Immature natural killer cell (primary cell): Measurements from ENCODE around the gene SLC25A4. TPM values are rescaled to one million over a fixed set of nuclear protein-coding genes. Genes with fewer than 3 reads are reported as not detected.
"Not testable (repeated sequence)": the region's sequence is repeated elsewhere in the genome, so short reads cannot be mapped to it uniquely, and the experiment has no call there.

Experiments
- DNase-seq, 3 donors: peaks; one replicate each; pipeline ENCODE4 v3.0.0; 2022; ENCODE audit warnings: mixed read lengths in 1 of 3
- H3K27ac Mint-ChIP-seq, 6 donors: one replicate each; pipeline ENCODE4 v1.8.0; 2020; ENCODE audit warnings: mixed read lengths in 6 of 6, mild to moderate bottlenecking in 5 of 6, inconsistent platforms in 4 of 6, moderate library complexity in 3 of 6
- H3K27me3 Mint-ChIP-seq, 3 donors: one replicate each; pipeline ENCODE4 v1.8.0; 2020 to 2021; ENCODE audit warnings: low read depth in 3 of 3, mild to moderate bottlenecking in 3 of 3, mixed read lengths in 3 of 3, moderate library complexity in 3 of 3, inconsistent platforms in 1 of 3
- H3K36me3 Mint-ChIP-seq, 3 donors: one replicate each; pipeline ENCODE4 v1.8.0; 2020; ENCODE audit warnings: mixed read lengths in 3 of 3, inconsistent platforms in 2 of 3, mild to moderate bottlenecking in 2 of 3
- H3K4me1 Mint-ChIP-seq, 2 donors: one replicate each; pipeline ENCODE4 v1.8.0; 2020; ENCODE audit warnings: inconsistent platforms in 2 of 2, mild to moderate bottlenecking in 2 of 2, mixed read lengths in 2 of 2, moderate library complexity in 1 of 2
- H3K4me3 Mint-ChIP-seq, 5 donors: one replicate each; pipeline ENCODE4 v1.8.0; 2020; ENCODE audit warnings: mild to moderate bottlenecking in 5 of 5, mixed read lengths in 5 of 5, inconsistent platforms in 3 of 5, moderate library complexity in 3 of 5
- H3K9me3 Mint-ChIP-seq, 6 donors: one replicate each; pipeline ENCODE4 v1.8.0; 2020; ENCODE audit warnings: mild to moderate bottlenecking in 6 of 6, mixed read lengths in 6 of 6, inconsistent platforms in 4 of 6, moderate library complexity in 3 of 6
- polyA plus RNA-seq, 3 donors: library from polyadenylated mRNA; unstranded; fragments of 300-500 nt; fragmentation: Illumina TruSeq; gene quantifications; one replicate each; pipeline ENCODE4 v1.2.3, GENCODE V29; 2021

The SLC25A4 gene
- polyA plus RNA-seq, result 10 to 100 TPM; 17.9 to 21.9 (median 18.9) TPM

DNA sequence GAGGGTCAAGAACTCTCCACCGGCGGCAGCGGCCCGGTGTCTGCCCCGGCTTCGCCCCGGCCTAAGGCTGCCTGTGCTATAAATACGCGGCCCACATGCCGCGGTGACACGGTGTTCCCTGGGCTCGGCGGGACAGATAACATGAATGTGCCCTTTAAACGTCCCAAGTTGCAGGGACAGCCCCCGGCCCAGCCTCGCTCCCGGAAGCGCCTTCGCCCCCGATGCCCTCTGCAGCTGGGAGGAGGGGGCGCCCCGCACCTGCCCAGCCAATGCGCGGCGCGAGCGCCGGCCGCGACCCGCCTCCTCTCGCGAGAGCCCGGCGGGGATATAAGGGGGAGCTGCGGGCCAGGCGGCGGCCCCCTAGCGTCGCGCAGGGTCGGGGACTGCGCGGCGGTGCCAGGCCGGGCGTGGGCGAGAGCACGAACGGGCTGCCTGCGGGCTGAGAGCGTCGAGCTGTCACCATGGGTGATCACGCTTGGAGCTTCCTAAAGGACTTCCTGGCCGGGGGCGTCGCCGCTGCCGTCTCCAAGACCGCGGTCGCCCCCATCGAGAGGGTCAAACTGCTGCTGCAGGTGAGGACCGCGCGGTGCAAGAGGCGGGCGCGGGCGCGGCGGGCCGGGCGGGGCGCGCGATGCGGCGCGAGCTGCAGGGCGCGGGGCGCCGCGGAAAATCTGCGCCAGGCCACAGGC is at the start of gene SLC25A4:
TSS of gene SLC25A4 (plus strand) at position 355 of the 689 bp plus-strand sequence. CDS start at position 462, 107 bp downstream.
- peak; percentile 86 to 91 (median 87) for DNase-seq
- Mint-ChIP-seq H3K36me3 (peaks cover 0 to 5% (median 0%) of the 10 kb centered on the region in 3 donors), H3K9me3 (no peaks in the 10 kb centered on the region), H3K4me3 (peak within 1 kb of the TSS; percentile 84 to 97 (median 93)), H3K27ac (peak within 1 kb of the TSS; percentile 80 to 94 (median 89)), H3K27me3 (peaks cover 2 to 8% (median 3%) of the 10 kb centered on the region in 3 donors), H3K4me1 (peaks cover 20 to 34% of the 10 kb centered on the region in 2 donors)

GRCh38 chr4:185093603-185094002 is 49.5 kb upstream of the SLC25A4 start:
- no peak for DNase-seq
- H3K36me3 Mint-ChIP-seq, result no peaks in the 10 kb centered on the region

DNA sequence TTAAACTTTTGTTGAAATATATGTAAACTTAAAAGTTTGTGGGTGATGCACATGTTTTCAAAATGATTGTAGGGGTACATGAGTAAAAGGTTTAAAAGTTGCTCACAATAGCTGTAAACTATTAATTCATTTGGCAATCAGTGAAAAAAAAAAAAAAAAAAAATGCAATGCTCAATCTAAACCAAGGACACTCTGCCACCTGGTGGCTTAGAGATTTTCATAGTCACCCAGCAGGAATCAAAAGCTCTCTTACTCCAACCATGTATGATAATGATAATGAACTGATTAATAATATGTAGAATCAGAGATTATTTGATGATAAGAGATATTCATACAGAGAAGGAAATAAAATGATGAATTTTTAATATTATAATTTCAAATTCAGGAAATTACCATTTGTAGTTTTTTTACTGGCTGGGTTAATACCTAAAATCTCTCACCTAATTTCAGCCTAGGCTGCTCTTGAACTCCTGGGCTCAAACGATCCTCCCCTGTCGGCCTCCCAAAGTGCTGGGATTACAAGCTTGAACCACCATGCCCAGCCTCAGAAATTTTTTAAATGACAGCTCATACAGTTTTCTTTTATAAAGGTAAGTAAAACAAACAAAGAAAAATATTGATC is 46.9 kb upstream of the SLC25A4 start:
- no peak overlapping the region for H3K27ac Mint-ChIP-seq
- DNase-seq, result peak in 1 of 3 donors; percentile 2
- H3K27me3 Mint-ChIP-seq, result peaks cover 0 to 19% (median 7%) of the 10 kb centered on the region in 3 donors
- H3K9me3 Mint-ChIP-seq, result no peaks in the 10 kb centered on the region
- no peak overlapping the region for H3K4me3 Mint-ChIP-seq
- H3K36me3 Mint-ChIP-seq, result no peaks in the 10 kb centered on the region
- no peaks in the 10 kb centered on the region for H3K4me1 Mint-ChIP-seq

More at GRCh38 chr4:185093603-185094002, 49.5 kb upstream of the SLC25A4 start:
- Mint-ChIP-seq H3K9me3 (no peaks in the 10 kb centered on the region), H3K27ac (no peak overlapping the region), H3K4me1 (no peaks in the 10 kb centered on the region), H3K27me3 (peaks cover 0 to 23% (median 6%) of the 10 kb centered on the region in 3 donors), H3K4me3 (no peak overlapping the region)

GRCh38 chr4:185098474-185098873 is 44.6 kb upstream of the SLC25A4 start:
- no peaks in the 10 kb centered on the region for H3K36me3 Mint-ChIP-seq
- H3K27ac Mint-ChIP-seq, result no peak overlapping the region
- DNase-seq, result no peak
- no peak overlapping the region for H3K4me3 Mint-ChIP-seq
- no peaks in the 10 kb centered on the region for H3K9me3 Mint-ChIP-seq
- H3K4me1 Mint-ChIP-seq, result no peaks in the 10 kb centered on the region
- H3K27me3 Mint-ChIP-seq, result peaks cover 3 to 7% (median 5%) of the 10 kb centered on the region in 3 donors

GRCh38 chr4:185099024-185099682 is 43.9 kb upstream of the SLC25A4 start:
- H3K4me1 Mint-ChIP-seq, result no peaks in the 10 kb centered on the region
- no peak overlapping the region for H3K4me3 Mint-ChIP-seq
- peaks cover 3 to 7% (median 5%) of the 10 kb centered on the region in 3 donors for H3K27me3 Mint-ChIP-seq

DNA sequence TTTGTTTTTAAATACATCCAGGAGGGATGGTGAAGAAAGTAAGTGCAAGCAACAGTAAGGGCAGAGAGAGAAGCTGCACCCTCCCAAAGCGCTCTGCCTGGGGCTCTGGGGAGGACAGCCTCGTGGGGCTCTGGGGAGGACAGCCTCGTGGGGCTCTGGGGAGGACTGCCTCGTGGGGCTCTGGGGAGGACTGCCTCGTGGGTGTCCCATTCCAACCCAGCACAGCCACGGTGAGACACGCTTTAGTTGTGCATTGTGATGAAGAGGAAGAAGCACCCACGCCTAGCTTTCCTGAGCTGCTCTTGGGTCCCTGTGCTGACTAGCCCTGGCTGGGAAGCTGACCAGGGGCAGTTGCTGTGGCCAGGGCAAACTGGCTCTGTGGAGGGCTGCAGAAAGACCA is 43.1 kb upstream of the SLC25A4 start:
- H3K9me3 Mint-ChIP-seq, result no peaks in the 10 kb centered on the region
- no peaks in the 10 kb centered on the region for H3K36me3 Mint-ChIP-seq
- no peak overlapping the region for H3K27ac Mint-ChIP-seq
- no peak overlapping the region for H3K4me3 Mint-ChIP-seq
- H3K27me3 Mint-ChIP-seq, result peaks cover 3 to 7% (median 5%) of the 10 kb centered on the region in 3 donors
- H3K4me1 Mint-ChIP-seq, result no peaks in the 10 kb centered on the region
- DNase-seq, result no peak

More at GRCh38 chr4:185099024-185099682, 43.9 kb upstream of the SLC25A4 start:
- no peak for DNase-seq
- H3K27ac Mint-ChIP-seq, result no peak overlapping the region
- H3K9me3 Mint-ChIP-seq, result no peaks in the 10 kb centered on the region
- H3K36me3 Mint-ChIP-seq, result no peaks in the 10 kb centered on the region

GRCh38 chr4:185100423-185100822 is 42.6 kb upstream of the SLC25A4 start:
- Mint-ChIP-seq H3K27me3 (peaks cover 3 to 7% (median 5%) of the 10 kb centered on the region in 3 donors), H3K4me1 (no peaks in the 10 kb centered on the region), H3K9me3 (no peaks in the 10 kb centered on the region), H3K4me3 (no peak overlapping the region), H3K27ac (no peak overlapping the region), H3K36me3 (no peaks in the 10 kb centered on the region)
- no peak for DNase-seq

DNA sequence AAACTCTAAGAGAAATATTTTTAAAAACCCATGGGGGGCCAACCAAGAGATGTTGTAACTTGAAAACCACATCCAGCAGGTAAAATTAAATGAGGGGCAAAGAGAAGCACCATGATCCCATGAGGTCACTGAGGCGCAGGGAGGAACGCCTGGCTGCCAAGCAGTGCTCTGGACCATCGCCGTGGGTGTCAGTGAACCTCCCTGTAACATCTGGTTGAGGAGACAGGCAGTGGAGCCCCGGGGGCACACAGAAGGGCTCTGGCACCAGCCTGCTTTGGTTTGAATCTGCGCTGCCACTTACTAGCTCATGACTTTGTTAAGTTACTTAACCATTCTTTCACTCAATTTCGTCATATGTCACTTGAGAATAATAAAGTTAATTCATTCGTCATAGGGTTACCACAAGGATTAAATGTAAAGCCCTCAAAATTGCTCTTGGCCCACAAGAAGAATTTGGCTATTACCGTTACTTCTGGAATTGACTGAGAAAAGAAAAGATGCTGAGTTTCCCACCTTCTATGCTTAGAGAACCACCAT is 41.6 kb upstream of the SLC25A4 start:
- Mint-ChIP-seq H3K4me1 (no peaks in the 10 kb centered on the region), H3K27ac (no peak overlapping the region), H3K27me3 (peaks cover 5 to 8% (median 5%) of the 10 kb centered on the region in 3 donors), H3K9me3 (no peaks in the 10 kb centered on the region), H3K4me3 (no peak overlapping the region), H3K36me3 (no peaks in the 10 kb centered on the region)
- no peak for DNase-seq

- DNase-seq, result no peak
- peaks cover 4 to 9% (median 9%) of the 10 kb centered on the region in 3 donors for H3K27me3 Mint-ChIP-seq
- no peaks in the 10 kb centered on the region for H3K9me3 Mint-ChIP-seq
- no peak overlapping the region for H3K27ac Mint-ChIP-seq
- H3K4me1 Mint-ChIP-seq, result no peaks in the 10 kb centered on the region
- no peaks in the 10 kb centered on the region for H3K36me3 Mint-ChIP-seq
- H3K4me3 Mint-ChIP-seq, result no peak overlapping the region
Measured at GRCh38 chr4:185104733-185105132, 38.3 kb upstream of the SLC25A4 start.

GRCh38 chr4:185106353-185106752 is 36.7 kb upstream of the SLC25A4 start:
- DNase-seq, result no peak
- Mint-ChIP-seq H3K4me3 (no peak overlapping the region), H3K4me1 (no peaks in the 10 kb centered on the region), H3K9me3 (no peaks in the 10 kb centered on the region), H3K36me3 (no peaks in the 10 kb centered on the region), H3K27me3 (peaks cover 2 to 10% (median 9%) of the 10 kb centered on the region in 3 donors), H3K27ac (no peak overlapping the region)

DNA sequence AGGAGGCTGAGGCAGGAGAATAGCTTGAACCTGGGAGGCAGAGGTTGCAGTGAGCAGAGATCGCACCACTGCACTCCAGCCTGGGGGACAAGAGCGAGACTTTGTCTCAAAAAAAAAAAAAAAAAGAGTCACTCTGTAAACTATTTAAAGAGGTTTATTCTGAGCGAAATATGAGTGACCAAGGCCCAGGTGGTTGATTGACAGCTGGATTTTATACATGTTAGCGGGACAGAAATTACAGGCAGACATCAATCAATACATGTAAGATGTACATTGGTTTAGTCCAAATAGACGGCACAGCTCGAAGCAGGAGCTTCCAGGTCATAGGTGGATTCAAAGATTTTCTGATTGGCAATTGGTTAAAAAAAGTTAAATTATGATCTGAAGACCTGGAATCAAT is 35.5 kb upstream of the SLC25A4 start:
- not testable (repeated sequence) for H3K4me3 Mint-ChIP-seq, H3K4me1 Mint-ChIP-seq, H3K9me3 Mint-ChIP-seq, H3K36me3 Mint-ChIP-seq, H3K27ac Mint-ChIP-seq, DNase-seq
- H3K27me3 Mint-ChIP-seq, result peaks cover 2 to 13% (median 5%) of the 10 kb centered on the region in 3 donors

DNA sequence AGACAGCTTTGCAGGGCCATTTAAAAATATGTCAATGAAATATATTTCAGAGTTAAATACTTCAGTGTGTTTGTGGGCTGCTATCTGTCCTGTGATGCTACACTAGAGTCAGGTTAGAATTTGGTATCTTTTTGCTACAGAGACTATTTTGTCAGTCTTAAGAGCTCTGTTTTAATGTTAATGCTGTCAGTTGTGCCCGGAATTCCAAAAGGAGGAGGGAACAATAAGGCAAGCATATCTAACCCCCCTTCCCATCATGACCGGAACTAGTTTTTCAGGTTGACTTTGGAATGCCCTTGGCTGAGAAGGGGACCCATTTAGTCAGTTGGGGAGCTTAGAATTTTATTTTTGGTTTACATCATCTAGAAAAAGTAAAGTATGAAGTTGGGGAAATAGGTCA is 34.9 kb upstream of the SLC25A4 start:
- no peak overlapping the region for H3K27ac Mint-ChIP-seq
- peaks cover 2 to 13% (median 5%) of the 10 kb centered on the region in 3 donors for H3K27me3 Mint-ChIP-seq
- H3K36me3 Mint-ChIP-seq, result no peaks in the 10 kb centered on the region
- no peak for DNase-seq
- H3K4me1 Mint-ChIP-seq, result no peaks in the 10 kb centered on the region
- no peaks in the 10 kb centered on the region for H3K9me3 Mint-ChIP-seq
- no peak overlapping the region for H3K4me3 Mint-ChIP-seq

DNA sequence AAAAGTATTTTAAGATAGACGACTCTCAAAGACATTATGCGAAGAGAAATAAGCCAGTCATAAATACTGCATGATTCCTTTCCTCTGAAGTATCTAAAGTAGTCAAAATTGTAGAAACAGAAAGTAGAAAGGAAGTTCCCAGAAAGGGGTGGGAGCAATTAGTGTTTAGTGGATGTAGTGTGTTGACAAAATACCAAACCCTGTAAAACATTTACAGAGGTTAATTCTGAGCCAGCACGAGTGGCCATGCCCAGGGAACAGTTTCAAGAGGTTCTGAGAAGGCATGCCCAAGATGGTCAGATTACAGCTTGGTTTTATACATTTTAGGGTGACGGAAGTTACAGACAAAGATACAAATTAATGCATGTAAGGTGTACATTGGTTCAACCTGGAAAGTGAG is 34.4 kb upstream of the SLC25A4 start:
- no peaks in the 10 kb centered on the region for H3K9me3 Mint-ChIP-seq
- no peak overlapping the region for H3K27ac Mint-ChIP-seq
- no peaks in the 10 kb centered on the region for H3K36me3 Mint-ChIP-seq
- no peak overlapping the region for H3K4me3 Mint-ChIP-seq
- DNase-seq, result no peak
- no peaks in the 10 kb centered on the region for H3K4me1 Mint-ChIP-seq
- peaks cover 2 to 13% (median 5%) of the 10 kb centered on the region in 3 donors for H3K27me3 Mint-ChIP-seq

DNA sequence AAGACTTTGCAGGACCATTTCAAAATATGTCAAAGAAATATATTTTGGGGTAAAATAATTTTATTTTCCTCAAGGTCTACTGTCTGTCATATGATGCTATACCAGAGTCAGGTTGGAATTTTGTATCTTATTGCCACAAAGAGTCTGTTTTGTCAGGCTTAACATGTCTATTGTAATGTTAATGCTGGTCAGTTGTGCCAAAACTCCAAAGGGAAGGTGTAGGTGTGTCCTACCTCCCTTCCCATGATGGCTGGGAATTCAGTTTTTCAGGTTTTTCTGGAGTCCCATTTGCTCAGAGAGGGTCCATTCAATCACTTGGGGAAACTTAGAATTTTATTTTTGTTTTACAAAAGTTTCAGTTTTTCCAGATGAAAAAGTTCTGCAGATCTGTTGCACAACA is 33.3 kb upstream of the SLC25A4 start:
- H3K4me1 Mint-ChIP-seq, result no peaks in the 10 kb centered on the region
- no peaks in the 10 kb centered on the region for H3K9me3 Mint-ChIP-seq
- H3K27ac Mint-ChIP-seq, result no peak overlapping the region
- no peaks in the 10 kb centered on the region for H3K36me3 Mint-ChIP-seq
- no peak for DNase-seq
- peaks cover 2 to 13% (median 9%) of the 10 kb centered on the region in 3 donors for H3K27me3 Mint-ChIP-seq
- H3K4me3 Mint-ChIP-seq, result no peak overlapping the region
